Mesothelial cell of epicardium (in vitro differentiated cells): ENCODE data around the gene MYBPC3. TPM values are rescaled to one million over a fixed set of nuclear protein-coding genes. Genes with fewer than 3 reads are reported as not detected.

Source experiments
- DNase-seq, 2 experiments: peaks; one replicate each; pipeline ENCODE4 v3.0.0; 2021; ENCODE audit warnings: low spot score in 2 of 2; ENCODE audit not compliant: unreplicated experiment in 2 of 2
- H3K27ac Mint-ChIP-seq: 2 replicates; pipeline ENCODE4 v1.8.0; 2021; ENCODE audit warnings: mixed read lengths
- H3K27me3 Mint-ChIP-seq: 2 replicates; pipeline ENCODE4 v1.8.0; 2021; ENCODE audit warnings: low read depth, mixed read lengths
- H3K36me3 Mint-ChIP-seq: 2 replicates; pipeline ENCODE4 v1.8.0; 2021; ENCODE audit warnings: mixed read lengths
- H3K4me1 Mint-ChIP-seq: 2 replicates; pipeline ENCODE4 v1.8.0; 2021; ENCODE audit warnings: mixed read lengths
- H3K4me3 Mint-ChIP-seq: 2 replicates; pipeline ENCODE4 v1.8.0; 2021; ENCODE audit warnings: mild to moderate bottlenecking, moderate library complexity, mixed read lengths
- H3K9me3 Mint-ChIP-seq: 2 replicates; pipeline ENCODE4 v1.8.0; 2021; ENCODE audit warnings: mixed read lengths
- CTCF ChIP-seq: fragments of 200-600 bp; sonication (generic); IDR thresholded peaks from one replicate; pipeline ENCODE4 v1.5.0; 2021; ENCODE audit warnings: antibody characterized with exemption; ENCODE audit not compliant: unreplicated experiment
- total RNA-seq: library from RNA; stranded (reverse); gene quantifications from 3 replicates; pipeline ENCODE4 v1.2.1, GENCODE V29; 2021

MYBPC3 gene
- total RNA-seq, 1 donor from 2014 or later, result not detected

DNA sequence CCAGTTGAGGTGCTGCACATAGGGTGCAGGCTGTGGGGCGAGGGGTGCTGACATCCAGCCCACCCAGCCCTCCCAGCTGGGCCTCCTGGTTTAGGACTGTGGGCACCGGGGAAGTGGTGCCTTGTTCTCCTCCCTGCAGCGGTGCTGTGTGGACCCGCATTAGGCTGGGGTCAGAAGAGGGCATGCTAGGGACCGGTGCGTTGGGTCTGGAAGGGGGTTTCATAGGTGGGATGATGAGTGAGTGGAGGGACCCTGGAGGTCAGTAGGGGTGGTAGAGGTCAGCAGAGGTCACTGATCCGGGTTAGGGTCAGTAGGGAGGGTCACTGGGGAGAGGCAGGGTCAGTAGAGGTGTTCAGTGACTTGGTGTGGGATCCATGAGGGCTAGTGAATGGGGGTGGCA lies 6.7 kb upstream of the MYBPC3 start:
- Mint-ChIP-seq H3K27ac (no peak overlapping the region), H3K4me3 (no peak overlapping the region), H3K4me1 (peaks cover 4% of the 10 kb centered on the region), H3K36me3 (no peaks in the 10 kb centered on the region), H3K9me3 (no peaks in the 10 kb centered on the region), H3K27me3 (no peaks in the 10 kb centered on the region)
- TF ChIP-seq CTCF, result no peak
- DNase-seq, result no peak

- Mint-ChIP-seq H3K9me3 (no peaks in the 10 kb centered on the region), H3K27ac (no peak overlapping the region), H3K27me3 (no peaks in the 10 kb centered on the region), H3K4me3 (no peak overlapping the region), H3K4me1 (peaks cover 4% of the 10 kb centered on the region), H3K36me3 (no peaks in the 10 kb centered on the region)
- TF ChIP-seq CTCF, result no peak
- DNase-seq, result no peak
These were observed 6.2 kb upstream of the MYBPC3 start for GRCh38 chr11:47358731-47359051.

- Mint-ChIP-seq H3K27ac (no peak overlapping the region), H3K36me3 (no peaks in the 10 kb centered on the region), H3K4me3 (no peak overlapping the region), H3K27me3 (no peaks in the 10 kb centered on the region), H3K9me3 (no peaks in the 10 kb centered on the region), H3K4me1 (peaks cover 4% of the 10 kb centered on the region)
- DNase-seq, result no peak
- TF ChIP-seq CTCF, result no peak
These were observed 5.7 kb upstream of the MYBPC3 start for GRCh38 chr11:47357985-47358730.

GRCh38 chr11:47356998-47357329 lies 4.5 kb upstream of the MYBPC3 start:
- no peak overlapping the region for H3K27ac Mint-ChIP-seq
- no peaks in the 10 kb centered on the region for H3K36me3 Mint-ChIP-seq
- H3K4me3 Mint-ChIP-seq, result no peak overlapping the region
- H3K9me3 Mint-ChIP-seq, result no peaks in the 10 kb centered on the region
- no peaks in the 10 kb centered on the region for H3K27me3 Mint-ChIP-seq
- DNase-seq, result no peak
- TF ChIP-seq CTCF, result no peak
- H3K4me1 Mint-ChIP-seq, result peaks cover 4% of the 10 kb centered on the region

- DNase-seq, result no peak
- Mint-ChIP-seq H3K27ac (no peak overlapping the region), H3K4me1 (peaks cover 4% of the 10 kb centered on the region), H3K9me3 (no peaks in the 10 kb centered on the region), H3K36me3 (no peaks in the 10 kb centered on the region), H3K27me3 (no peaks in the 10 kb centered on the region), H3K4me3 (no peak overlapping the region)
- TF ChIP-seq CTCF, result no peak
These were observed 3.9 kb upstream of the MYBPC3 start for GRCh38 chr11:47356129-47356997.
